HG03039 (cell line): ENCODE data around the gene ZCCHC12.
"Not testable (repeated sequence)": the region's sequence is repeated elsewhere in the genome, so short reads cannot be mapped to it uniquely, and the experiment has no call there.

ENCODE experiments used
- ATAC-seq: cut with Tn5 transposase; IDR thresholded peaks from one replicate; pipeline ENCODE4 v1.9.1; 2021; ENCODE audit warnings: mild to moderate bottlenecking, moderate library complexity; ENCODE audit not compliant: unreplicated experiment

Gene ZCCHC12

GRCh38 chrX:118823263-118824172 is at the start of gene ZCCHC12:
TSS of gene ZCCHC12 (plus strand) at chrX:118823824. CDS start at chrX:118825245, 1,421 bp downstream.
- ATAC-seq, result no peak

- ATAC-seq, result no peak
Observed at GRCh38 chrX:118779581-118779980, 44.0 kb upstream of the ZCCHC12 start.

DNA sequence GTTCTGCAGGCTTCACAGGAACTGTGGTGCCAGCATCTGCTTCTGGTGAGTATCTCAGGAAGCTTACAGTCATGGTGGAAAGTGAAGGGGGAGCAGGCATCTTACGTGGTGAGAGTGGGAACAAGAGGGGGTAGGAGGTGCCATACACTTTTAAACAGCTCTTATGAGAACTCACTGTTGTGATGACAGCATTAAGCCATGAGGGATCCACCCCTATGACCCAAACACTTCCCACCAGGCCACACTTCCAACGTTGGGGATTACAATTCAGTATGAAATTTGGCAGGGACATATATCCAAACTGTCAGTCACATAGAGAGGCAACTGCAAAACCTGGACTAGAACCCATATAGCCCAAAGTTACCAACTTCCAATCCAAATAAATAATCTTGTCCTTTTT is 43.1 kb upstream of the ZCCHC12 start:
- no peak for ATAC-seq

DNA sequence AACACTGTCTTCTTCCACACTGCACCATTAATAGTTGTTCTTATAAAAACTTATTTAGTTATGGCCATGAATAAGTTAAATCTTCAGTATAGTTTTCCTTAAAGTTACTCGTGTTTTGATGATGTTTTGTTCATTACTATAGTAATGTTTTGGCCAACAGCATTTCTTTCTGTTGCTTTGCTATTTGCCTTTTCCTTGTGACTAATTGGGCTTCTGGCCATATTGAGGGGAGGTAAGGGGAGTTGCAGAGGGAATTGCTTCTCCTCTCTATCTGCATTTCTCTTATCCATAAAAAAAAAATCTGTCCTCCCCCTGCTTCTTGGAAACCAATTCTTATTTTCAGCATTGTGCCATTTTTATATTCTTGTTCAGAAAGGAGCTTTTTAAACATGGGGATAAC is 42.7 kb upstream of the ZCCHC12 start:
- ATAC-seq, result no peak

GRCh38 chrX:118795528-118796280 is 27.9 kb upstream of the ZCCHC12 start:
- ATAC-seq, result no peak

DNA sequence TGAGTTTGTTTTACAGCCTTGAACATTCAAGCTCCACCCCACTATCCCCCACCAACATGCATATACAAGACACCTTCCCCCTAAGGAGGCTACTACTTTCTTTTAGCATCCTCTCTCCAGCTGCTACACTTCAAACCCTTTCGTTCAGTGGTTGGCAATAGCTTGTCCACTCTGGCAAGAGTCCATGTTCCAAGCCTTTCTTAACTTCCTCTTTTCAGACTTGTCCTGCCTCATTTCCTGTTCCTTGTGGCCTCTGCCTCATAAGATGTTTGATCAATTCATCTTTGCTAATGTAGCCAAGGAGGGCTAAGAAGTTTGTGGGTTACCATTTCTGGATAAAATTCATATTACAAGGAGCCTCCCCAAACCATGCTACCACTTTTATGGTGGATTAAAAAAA is 20.8 kb upstream of the ZCCHC12 start:
- no peak for ATAC-seq

DNA sequence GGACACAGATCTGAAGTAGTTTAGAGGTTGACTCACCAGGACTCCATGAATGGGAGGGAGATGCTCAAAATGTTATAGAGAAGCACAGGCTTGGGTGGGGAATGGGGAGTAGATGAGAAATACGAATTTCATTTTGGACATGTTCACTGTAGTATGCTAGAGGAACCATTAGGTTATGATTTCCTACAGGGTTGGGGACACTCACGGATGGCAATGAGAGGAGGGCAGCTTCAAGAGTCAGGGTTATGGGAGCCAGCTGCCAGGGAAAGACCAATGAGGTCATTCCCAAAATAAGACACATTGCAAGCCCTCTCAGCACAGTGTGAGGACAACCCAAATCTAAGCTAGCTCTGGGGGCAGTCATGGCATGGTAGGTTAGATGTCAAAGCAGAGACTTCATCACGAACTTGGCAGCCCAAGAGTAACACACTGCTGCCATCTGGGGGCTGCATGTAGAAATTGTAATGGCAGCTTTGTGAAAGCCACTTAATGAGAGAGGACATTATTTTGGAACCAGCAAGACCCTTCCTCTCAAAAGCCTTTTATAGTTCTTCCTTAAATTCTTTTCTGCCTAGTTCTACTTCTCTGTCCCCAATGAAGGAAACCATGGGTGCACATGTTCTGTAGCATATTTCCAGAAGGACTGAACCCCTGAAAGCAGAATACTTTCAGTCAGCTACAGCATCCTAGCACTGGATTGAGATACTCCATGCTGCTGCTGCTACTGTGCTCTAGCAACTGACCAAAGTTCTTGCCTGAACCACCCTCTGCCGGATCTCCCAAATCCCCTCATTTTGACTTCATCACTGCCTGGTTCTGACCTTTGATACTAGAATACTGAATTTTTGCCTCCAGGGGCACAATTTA is 16.2 kb upstream of the ZCCHC12 start:
- no peak for ATAC-seq

DNA sequence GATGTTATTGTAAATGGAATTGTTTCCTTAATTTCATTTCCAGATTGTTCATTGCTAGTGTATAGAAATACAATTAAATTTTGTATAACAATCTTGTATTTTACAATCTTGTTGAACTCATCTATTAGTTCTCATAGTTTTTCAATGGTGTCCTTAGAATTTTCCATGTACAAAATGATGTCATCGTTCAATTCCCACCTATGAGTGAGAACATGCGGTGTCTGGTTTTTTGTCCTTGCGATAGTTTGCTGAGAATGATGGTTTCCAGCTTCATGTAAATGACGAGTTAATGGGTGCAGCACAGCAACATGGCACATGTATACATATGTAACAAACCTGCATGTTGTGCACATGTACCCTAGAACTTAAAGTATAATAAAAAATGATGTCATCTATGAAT is 6.4 kb upstream of the ZCCHC12 start:
- not testable (repeated sequence) for ATAC-seq

- ATAC-seq, result no peak
Observed at GRCh38 chrX:118824173-118824730, 628 bp downstream of the ZCCHC12 start.

DNA sequence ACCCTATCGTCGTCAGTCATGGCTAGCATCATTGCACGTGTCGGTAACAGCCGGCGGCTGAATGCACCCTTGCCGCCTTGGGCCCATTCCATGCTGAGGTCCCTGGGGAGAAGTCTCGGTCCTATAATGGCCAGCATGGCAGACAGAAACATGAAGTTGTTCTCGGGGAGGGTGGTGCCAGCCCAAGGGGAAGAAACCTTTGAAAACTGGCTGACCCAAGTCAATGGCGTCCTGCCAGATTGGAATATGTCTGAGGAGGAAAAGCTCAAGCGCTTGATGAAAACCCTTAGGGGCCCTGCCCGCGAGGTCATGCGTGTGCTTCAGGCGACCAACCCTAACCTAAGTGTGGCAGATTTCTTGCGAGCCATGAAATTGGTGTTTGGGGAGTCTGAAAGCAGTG is 1.6 kb downstream of the ZCCHC12 start:
- ATAC-seq, result no peak

DNA sequence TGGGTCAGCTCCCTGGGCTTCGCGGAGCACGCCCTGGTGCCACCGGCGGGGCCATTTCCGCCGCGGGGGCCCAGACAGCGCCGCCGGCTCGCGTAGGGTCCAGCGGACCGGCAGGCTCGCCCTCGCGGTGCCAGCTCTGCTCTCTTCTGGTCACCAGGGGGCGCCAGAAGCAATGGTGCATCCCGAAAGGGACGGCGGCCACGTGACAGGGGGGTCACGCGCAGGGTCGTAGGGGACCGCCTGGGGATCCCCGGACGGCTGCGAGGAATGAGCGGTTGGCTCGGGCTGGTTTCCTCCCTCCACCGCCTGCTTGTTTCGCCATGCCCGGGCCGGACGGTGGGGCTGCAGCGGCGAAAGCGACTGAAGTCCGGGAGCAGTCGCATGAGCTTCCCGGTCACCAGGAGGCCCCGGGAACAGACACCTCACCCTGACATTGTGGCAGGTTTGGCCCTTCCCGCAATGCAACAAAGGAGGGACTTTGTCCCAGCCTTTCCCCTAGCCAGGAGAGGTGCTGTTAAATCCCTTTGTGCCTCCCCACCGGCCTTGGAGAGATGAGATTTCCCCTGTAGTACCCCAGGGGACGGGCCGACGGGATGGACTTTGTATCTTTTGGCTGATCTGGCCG is 15.8 kb downstream of the ZCCHC12 start:
- no peak for ATAC-seq

DNA sequence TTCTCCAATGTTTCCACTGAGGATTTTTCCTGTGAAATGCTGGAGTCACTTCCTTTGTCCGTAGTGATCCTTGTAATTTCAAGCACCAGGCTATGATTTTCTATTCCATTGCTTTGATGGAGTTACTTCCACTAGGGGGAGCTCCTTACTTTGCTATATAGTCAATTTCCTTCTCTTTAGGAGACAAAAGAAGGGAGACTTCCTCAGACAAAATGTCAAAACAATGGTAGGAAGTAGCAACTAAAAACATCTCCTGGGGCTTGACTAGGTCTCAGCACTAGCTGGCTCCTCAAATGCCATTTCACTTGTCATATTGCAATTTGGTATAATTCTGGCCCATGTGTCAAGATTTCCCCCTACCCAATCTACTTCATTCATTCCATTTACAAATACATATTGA is 24.1 kb downstream of the ZCCHC12 start:
- ATAC-seq, result no peak

DNA sequence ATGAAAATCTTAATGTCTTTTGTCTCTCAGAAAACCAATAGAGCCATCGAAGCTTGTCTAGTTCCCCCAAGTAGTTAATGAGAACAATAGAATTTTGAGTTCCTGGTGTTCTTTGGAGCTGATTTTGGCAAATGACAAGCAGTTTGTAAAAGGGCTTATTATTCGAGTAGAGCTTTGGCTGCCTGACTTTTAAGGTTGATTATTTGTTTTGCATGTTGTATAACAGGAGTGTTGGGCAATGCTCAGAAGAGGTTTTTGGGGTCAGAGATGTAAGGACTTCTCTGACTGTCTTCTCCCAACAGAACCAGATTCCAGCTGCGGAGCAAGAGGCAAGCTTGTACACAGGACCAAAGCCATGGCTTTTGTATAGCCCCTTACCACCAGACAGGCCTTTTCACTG is 30.0 kb downstream of the ZCCHC12 start:
- ATAC-seq, result no peak

- no peak for ATAC-seq
Observed at GRCh38 chrX:118855681-118856310, 32.2 kb downstream of the ZCCHC12 start.

GRCh38 chrX:118857006-118857405 is 33.4 kb downstream of the ZCCHC12 start:
- no peak for ATAC-seq

- ATAC-seq, result no peak
Observed at GRCh38 chrX:118861338-118861737, 37.7 kb downstream of the ZCCHC12 start.

- no peak for ATAC-seq
Observed at GRCh38 chrX:118862091-118862490, 38.5 kb downstream of the ZCCHC12 start.

DNA sequence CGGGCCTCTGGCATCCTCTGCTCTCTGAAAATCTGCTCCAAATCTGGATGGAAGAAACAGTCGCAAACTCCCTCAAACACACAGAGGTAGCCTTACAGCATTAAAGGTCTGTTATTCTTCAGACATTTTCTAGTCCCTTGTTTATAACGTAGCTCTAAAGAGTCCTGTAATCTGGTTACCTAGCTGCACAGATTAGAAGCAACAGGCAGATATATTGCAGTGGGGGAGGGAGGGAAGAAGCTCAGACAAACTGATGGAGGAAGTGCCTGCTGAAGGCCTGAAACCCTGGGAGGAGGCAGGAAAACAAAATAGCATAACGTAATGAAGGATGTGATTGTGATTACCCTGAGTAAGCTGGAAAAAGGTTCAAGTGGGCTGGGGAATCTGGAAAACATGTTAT is 39.4 kb downstream of the ZCCHC12 start:
- no peak for ATAC-seq

DNA sequence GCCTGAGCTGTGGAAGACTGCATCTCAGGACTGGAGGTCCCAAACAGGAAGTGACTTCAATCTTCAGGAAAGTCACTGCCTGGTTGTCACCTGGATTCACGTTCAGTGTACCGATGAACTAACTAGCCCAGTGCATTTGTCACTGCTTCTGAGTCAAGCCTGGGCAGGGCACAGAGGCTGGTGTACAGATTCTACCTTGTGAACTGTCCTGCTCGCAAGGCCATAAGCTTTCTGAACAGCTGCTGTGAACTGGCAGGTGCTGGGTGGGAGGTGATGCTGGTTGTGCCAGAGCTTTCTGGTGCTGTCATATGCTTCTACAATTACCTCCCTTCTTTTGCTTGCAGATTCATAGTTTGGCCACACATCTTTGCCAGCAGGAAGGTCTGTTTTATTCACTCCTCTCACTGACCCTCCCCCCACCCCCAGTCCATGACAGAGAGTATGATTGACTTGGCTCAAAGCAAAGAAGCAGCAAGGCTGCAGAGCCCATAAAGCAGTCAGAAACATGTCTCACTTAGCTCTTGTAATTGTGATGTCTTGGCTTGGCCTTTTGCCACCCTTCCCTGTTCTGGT is 40.5 kb downstream of the ZCCHC12 start:
- ATAC-seq, result no peak

DNA sequence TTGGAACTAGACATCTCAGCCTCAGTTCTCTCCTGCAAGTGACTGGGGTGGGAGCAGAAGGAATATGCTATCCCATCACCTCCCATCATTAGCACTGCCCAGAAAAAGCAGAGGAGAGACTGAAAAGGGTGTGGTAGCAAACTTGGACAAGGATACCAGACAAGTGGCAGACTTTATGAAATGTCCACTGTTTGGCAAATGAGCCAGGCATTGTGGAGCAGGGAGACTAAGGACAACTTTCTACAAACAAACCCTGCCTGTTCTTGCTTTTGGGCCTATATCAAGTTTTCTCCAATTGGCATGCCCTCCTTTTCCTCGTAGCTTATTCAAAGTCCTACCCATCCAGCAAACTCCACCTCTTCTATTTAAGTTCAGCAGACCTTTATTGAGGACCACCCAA is 41.6 kb downstream of the ZCCHC12 start:
- no peak for ATAC-seq
